DMS153 (cell line): ENCODE measurements around the gene SLC24A3.

ENCODE experiments used
- DNase-seq: peaks from one replicate; lab custom pipeline; 2025; lab: John Stamatoyannopoulos, UW

The SLC24A3 gene

GRCh38 chr20:19341348-19342053 is 129.1 kb downstream of the SLC24A3 start:
- DNase-seq, result no peak

- no peak for DNase-seq
These were observed 131.9 kb downstream of the SLC24A3 start for GRCh38 chr20:19344341-19344740.

GRCh38 chr20:19347943-19348456 is 135.6 kb downstream of the SLC24A3 start:
- no peak for DNase-seq

GRCh38 chr20:19348582-19348981 is 136.1 kb downstream of the SLC24A3 start:
- no peak for DNase-seq

- DNase-seq, result no peak
These were observed 137.4 kb downstream of the SLC24A3 start for GRCh38 chr20:19349879-19350278.

GRCh38 chr20:19351542-19351941 is 139.1 kb downstream of the SLC24A3 start:
- DNase-seq, result no peak

GRCh38 chr20:19354950-19355349 is 142.5 kb downstream of the SLC24A3 start:
- DNase-seq, result no peak

GRCh38 chr20:19361790-19362189 is 149.3 kb downstream of the SLC24A3 start:
- no peak for DNase-seq

GRCh38 chr20:19363476-19363875 is 151.0 kb downstream of the SLC24A3 start:
- no peak for DNase-seq

- no peak for DNase-seq
These were observed 155.1 kb downstream of the SLC24A3 start for GRCh38 chr20:19367591-19367990.

- DNase-seq, result no peak
These were observed 155.9 kb downstream of the SLC24A3 start for GRCh38 chr20:19368351-19368750.

- DNase-seq, result no peak
These were observed 157.9 kb downstream of the SLC24A3 start for GRCh38 chr20:19370076-19371075.

GRCh38 chr20:19371112-19371511 is 158.7 kb downstream of the SLC24A3 start:
- DNase-seq, result no peak

- DNase-seq, result no peak
These were observed 161.8 kb downstream of the SLC24A3 start for GRCh38 chr20:19374216-19374615.

GRCh38 chr20:19375395-19375794 is 163.0 kb downstream of the SLC24A3 start:
- no peak for DNase-seq

GRCh38 chr20:19375801-19376200 is 163.4 kb downstream of the SLC24A3 start:
- DNase-seq, result no peak

GRCh38 chr20:19376451-19377229 is 164.2 kb downstream of the SLC24A3 start:
- no peak for DNase-seq

GRCh38 chr20:19378058-19378457 is 165.6 kb downstream of the SLC24A3 start:
- no peak for DNase-seq

GRCh38 chr20:19380211-19380610 is 167.8 kb downstream of the SLC24A3 start:
- DNase-seq, result no peak

- no peak for DNase-seq
These were observed 169.5 kb downstream of the SLC24A3 start for GRCh38 chr20:19381947-19382346.

GRCh38 chr20:19382386-19383340 is 170.2 kb downstream of the SLC24A3 start:
- DNase-seq, result no peak
